GM12874 (cell line): ENCODE data around the gene MRPL45.

Source experiments
- CTCF ChIP-seq: IDR thresholded peaks from 2 replicates; pipeline ENCODE4 v1.5.1; 2011; ENCODE audit warnings: low read depth, mild to moderate bottlenecking, control low read depth, low read length, moderate library complexity; ENCODE audit not compliant: insufficient read depth

Gene MRPL45

GRCh38 chr17:38329808-38330730 is 33.1 kb downstream of the MRPL45 start:
- TF ChIP-seq CTCF: no peak

GRCh38 chr17:38330941-38331411 is 34.0 kb downstream of the MRPL45 start:
- no peak for TF ChIP-seq CTCF

GRCh38 chr17:38332735-38333134 is 35.8 kb downstream of the MRPL45 start:
- TF ChIP-seq CTCF: no peak

GRCh38 chr17:38333635-38334295 is 36.8 kb downstream of the MRPL45 start:
- TF ChIP-seq CTCF: peak; percentile 81

GRCh38 chr17:38334480-38335364 is 37.8 kb downstream of the MRPL45 start:
- no peak for TF ChIP-seq CTCF

GRCh38 chr17:38336838-38337237 is 39.9 kb downstream of the MRPL45 start:
- no peak for TF ChIP-seq CTCF

- TF ChIP-seq CTCF: no peak
Observed at GRCh38 chr17:38338053-38338452, 41.1 kb downstream of the MRPL45 start.
